Activated CD4-positive, alpha-beta T cell treated with anti-CD3 and anti-CD28 coated beads for 48 hours (primary cell): ENCODE measurements around the gene NPC2.

Experiments used
- DNase-seq: peaks from one replicate; pipeline ENCODE4 v3.0.0-alpha.2; 2020

The NPC2 gene

DNA sequence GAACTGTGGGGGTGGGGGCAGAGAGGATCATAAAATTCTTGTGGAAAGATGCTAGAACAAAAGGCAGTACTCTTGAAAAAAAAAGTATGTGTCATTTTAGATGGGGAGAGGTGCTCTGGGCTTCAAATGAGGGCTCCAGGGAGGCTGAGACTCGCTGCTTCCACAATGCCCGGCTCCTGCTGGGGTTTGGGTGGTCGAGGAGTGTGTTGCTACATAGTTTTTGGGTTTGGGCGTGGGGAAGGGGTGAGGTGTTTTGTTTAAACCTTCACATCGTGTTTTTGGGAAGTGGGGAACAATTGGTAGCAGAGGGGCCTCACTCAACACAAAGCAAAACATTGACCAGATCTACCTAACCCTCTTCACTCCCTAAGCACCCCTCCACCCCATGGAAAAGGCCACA, 8.6 kb upstream of the NPC2 start:
- no peak for DNase-seq

- DNase-seq = no peak
Measured at GRCh38 chr14:74501135-74501614, 8.1 kb upstream of the NPC2 start.

GRCh38 chr14:74500417-74501134, 7.5 kb upstream of the NPC2 start:
- no peak for DNase-seq

GRCh38 chr14:74495356-74495755, 2.3 kb upstream of the NPC2 start:
- DNase-seq = no peak

GRCh38 chr14:74493343-74494261, 497 bp upstream of the NPC2 start, which contains the start of gene ISCA2:
Gene ISCA2, plus strand, starts transcription at chr14:74493765. Its CDS starts 10 bp downstream, at chr14:74493775.
- DNase-seq = peak; percentile 100

- DNase-seq = no peak
Measured at GRCh38 chr14:74491956-74492775, 939 bp downstream of the NPC2 start.

- DNase-seq = no peak
Measured at GRCh38 chr14:74490486-74490885, 2.6 kb downstream of the NPC2 start.

- no peak for DNase-seq
Measured at GRCh38 chr14:74488786-74489397, 4.2 kb downstream of the NPC2 start.

DNA sequence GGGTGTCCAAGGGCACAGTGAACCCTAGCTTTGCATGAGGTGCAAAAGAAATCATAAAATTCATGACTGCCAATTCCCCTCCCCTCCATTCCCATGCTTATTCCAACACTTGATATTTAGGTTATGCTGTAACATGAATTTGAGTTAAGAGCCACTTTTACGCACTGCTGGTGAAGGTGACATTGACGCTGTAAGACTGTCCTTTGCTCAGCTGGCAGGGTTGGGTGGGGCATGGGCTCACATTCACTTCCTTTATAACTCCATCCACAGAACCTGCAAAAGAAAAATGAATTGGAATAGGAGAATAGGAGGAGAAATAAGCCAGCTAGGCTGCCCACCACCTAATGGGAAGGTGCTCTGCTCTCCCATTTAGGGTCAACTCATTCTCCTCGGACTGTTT, 6.9 kb downstream of the NPC2 start:
- DNase-seq = no peak

DNA sequence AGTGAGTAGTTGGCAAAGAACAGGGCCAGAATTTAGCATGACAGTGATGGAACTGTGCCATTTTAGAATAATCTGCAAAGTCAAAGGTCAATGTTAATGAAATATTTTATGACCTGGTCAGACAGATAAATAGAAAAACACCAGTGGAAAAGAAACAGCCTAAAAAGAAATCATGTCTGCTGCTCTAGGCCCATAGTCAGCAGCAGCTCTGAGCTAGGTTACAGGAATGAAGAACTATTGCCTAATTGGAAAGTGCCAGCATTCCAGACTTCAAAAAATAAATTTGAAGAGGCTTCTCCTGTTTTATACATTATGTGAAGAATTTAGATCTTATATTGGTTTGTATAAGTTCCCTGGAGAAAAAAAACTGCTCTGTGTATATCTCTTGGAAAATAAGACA, 9.8 kb downstream of the NPC2 start:
- DNase-seq = no peak

- DNase-seq = no peak
Measured at GRCh38 chr14:74482571-74482970, 10.5 kb downstream of the NPC2 start.

GRCh38 chr14:74480046-74480445, 13.1 kb downstream of the NPC2 start:
- DNase-seq = no peak

GRCh38 chr14:74478996-74479635, 14.0 kb downstream of the NPC2 start:
- DNase-seq = no peak

DNA sequence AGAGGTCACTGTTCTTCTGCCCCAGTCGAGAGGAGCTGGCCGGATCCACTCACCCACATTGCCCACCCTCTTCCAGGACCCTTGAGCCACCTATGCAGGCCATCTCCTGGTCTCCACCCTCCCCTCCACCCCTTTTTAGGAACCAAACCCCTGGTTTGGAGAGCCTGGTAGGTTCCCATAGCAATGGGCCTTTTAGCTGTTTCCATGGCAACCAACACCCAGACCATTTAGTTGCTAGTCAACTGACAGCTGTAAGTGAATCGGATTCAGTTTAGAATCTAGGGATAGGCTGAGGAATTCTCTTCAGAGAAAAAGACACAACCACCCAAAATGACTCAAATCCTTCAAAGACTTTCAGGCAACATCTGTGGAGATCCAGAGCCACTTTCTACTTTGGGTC, 16.5 kb downstream of the NPC2 start:
- DNase-seq = no peak

DNA sequence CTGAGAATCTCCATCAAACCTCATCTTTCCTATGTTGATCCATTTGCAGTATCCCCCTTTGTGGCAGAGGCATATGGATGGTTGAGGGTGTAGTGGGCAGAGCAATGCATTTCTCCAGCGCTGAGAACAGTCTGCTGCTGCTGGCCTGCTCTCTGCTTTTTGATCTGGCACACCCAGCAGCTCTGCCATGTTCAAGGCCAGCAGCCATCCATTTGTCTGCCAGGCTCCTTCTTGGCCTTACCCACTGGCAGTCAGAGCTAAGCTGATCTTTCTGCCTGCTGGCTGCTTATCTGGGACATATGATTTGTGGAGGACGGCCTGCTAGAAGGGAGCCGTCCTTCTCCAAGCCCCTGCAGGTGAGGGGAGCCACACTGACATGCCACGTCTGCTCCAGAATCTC, 17.0 kb downstream of the NPC2 start:
- no peak for DNase-seq

DNA sequence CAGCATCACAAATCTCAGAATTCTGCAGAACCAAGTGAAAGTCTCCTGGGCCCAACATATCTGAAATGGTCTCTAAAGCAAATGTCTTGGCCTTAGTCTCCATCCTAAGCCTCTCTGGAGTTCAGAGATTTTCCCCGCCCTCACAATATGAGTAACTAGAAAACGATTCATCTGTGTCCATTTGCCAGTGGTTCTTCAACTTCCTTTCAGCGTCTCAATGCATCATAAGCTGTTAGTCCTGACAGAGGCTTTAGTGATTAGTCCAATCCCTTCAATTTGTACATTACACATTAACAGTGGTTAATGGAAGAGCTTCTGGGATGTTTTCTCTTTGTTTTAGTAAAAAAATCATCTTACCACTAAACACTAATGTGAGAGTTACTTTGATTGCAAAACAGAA, 17.4 kb downstream of the NPC2 start:
- DNase-seq = no peak

- no peak for DNase-seq
Measured at GRCh38 chr14:74474376-74474775, 18.7 kb downstream of the NPC2 start.

- no peak for DNase-seq
Measured at GRCh38 chr14:74472601-74473000, 20.5 kb downstream of the NPC2 start.

DNA sequence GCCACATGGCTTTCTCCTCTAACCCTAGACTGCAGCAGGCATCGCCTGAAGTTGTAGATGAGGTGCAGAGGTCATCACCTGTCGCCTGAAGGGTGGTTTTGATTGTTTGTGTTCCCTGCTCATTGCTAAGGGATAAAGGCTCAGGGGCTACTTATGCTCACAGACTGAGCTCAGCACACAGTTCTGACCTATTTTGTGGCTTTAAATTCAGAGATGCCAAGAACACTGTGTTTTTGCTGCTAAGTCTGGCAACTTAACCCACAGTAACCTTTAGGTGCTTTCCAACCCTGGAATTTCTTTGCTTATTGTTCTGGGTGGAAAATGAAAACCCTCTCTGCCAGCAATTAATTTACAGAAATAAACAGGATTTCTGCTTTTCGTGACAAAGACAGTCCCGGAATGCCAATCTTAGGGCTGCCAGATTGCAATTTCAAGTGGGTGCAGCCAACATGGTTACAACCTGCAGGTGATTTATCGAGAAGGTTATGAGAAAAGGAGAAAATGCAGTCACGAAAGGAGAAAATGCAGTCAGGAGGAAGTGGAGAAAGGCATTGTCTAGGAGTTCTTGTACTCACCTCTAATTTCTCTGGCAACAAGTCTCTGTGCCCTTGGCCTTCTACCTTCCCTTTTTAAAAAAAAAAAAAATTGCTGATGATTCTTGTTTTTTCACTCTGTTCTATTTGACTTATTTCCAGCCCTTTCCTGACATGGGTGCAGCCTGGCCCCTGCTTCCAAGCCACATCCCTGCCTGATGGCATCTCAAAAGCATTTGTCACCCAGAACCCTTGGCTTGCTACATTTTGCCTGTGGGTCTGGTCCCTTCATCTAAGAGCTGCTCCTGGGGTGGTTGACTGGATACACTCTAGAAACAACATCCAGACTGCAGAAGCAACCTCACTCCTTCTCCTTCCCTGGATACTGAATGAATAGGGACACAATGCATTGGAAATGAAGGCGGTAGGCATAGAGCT, 23.3 kb downstream of the NPC2 start:
- no peak for DNase-seq

- no peak for DNase-seq
Measured at GRCh38 chr14:74468513-74468912, 24.6 kb downstream of the NPC2 start.

GRCh38 chr14:74465335-74465734, 27.8 kb downstream of the NPC2 start:
- no peak for DNase-seq
